Activated CD8-positive, alpha-beta memory T cell treated with anti-CD3 and anti-CD28 coated beads, Interleukin-2, amount 50 U/mL, for 4 hours (primary cell): ENCODE results near the gene ATG2B.
"Not testable (repeated sequence)": the region's sequence is repeated elsewhere in the genome, so short reads cannot be mapped to it uniquely, and the experiment has no call there.

Experiments used
- DNase-seq: peaks from one replicate; pipeline ENCODE4 v3.0.0-alpha.2; 2020

The ATG2B gene

DNA sequence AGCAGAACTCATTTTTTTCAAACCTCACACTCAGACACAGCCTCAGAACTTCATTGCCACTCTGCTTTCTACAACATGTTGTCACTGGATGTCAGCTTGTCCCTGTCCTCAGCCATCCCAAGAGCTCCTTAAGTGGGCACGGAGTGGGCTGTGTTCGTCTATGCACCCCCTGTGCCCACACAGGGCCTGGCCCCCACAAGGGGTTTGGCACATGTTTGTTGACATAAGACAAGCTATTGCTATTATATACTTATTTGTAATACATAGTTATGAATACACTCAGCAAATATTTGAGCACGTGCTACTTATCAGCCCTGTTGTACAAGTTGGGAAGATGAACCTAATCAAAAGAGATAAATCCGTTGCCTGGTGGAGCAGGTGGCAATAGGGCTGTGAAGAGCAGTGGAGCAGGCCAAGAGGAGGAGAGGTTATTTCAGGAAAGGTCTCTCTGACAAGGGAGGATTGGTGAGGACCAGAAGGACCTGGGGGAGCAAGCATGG is 111.4 kb downstream of the ATG2B start:
- no peak for DNase-seq

DNA sequence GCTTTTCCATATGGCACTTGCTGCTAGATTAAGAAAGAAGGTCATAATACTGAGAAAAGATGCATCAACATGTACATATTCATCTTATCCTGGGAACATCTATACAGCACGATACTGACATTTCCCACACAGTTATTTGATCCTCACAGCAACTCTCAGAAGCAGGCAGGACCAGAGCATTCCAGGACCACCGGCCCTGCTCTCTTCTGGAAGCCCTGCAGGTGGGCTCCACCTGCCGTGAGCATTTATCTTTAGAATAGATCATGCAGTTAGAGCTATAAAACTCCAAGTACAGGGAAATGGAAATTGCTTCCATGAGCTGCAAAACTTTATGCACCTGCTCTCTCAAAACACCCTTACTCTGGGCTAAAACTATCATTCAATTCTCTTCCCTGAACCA is 112.7 kb downstream of the ATG2B start:
- DNase-seq = no peak

DNA sequence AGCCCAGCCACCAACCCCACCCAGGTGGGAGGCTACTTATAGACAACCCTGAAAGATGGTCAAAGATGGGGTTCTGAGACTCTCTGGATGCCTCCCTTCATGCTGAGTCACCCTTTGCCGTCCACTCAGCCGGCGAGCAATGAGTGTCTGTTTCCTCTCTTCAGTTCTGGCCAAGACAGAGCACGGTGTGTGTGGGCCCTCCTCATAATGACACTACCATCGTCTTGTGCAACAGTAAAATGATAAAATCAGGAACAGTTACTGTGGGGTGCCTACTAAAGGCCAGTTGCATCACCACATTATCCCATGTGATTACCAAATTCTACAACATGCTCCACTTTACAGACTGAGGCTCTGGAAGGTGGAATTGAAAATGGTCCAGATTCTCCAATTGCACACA is 114.1 kb downstream of the ATG2B start:
- no peak for DNase-seq

DNA sequence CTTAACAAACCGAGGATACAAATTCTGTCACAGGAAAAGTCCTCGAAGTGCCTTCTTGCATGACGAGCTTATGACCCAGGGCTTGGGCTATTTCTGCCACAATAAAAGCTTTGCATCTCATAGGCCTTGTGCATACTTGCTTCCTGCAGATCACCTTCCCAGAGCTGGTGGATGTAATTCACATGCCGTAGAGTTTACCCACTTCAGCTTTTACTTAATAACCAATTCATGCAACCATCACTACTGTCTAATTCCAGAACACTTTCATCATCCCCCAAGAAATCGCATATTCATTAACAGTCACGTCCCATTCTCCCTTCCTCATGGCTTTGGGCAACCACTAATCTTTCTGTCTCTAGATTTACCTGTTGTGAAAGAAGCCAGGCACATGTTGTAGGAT is 116.1 kb downstream of the ATG2B start:
- DNase-seq = no peak

DNA sequence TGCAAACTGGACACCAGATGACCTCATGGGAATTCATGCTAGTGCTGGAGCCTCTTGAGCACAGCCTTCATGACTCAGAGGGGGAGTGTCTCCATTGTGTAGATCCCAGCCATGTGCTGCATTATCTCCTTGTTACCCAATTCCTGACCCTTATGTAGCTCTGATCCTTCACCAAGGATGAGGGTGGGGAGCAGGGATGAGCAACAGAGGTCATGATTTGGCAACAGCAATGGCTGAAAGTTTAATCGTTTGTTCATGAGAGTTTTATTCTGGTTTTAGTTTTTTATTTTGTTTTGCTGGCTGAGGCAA is 116.6 kb downstream of the ATG2B start:
- DNase-seq = no peak

DNA sequence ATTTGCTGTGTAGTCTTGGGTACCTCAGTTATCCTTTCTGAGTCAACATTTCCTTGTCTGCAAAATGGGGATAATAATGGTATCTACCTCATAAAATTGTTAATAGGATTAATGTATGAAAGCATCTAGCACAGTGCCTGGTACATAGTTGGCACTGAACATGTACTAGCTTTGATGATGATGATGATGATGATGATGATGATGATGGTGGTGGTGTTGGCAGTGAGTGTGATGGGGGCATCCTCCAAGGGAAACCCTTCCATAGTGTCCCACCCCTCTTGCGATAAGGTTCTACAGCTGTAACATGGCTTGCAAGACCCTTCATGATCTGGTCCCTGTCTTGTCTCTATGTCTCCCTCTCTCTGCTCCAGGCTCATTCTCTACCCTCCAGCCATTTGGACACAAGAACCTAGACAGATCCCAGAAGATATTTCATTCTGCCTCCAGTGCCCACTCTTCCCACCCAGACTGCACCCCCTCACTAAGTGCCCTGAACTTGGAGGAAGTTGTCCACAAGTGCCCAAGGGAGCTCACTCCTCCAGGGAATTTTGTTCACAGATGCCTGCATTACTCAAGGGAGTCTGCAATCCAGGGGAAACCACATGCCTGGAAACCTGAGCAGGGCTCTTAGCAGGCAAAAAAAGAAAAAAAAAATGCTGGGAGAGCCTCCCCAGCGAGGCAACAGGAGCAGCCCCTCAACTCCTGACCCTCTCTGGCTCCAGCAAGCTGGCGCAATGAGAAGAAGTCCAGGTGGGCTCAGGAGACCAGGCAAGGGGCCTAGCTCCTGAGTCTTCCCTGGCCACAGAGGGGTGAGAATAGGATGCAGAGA is 117.2 kb downstream of the ATG2B start:
- DNase-seq = no peak

DNA sequence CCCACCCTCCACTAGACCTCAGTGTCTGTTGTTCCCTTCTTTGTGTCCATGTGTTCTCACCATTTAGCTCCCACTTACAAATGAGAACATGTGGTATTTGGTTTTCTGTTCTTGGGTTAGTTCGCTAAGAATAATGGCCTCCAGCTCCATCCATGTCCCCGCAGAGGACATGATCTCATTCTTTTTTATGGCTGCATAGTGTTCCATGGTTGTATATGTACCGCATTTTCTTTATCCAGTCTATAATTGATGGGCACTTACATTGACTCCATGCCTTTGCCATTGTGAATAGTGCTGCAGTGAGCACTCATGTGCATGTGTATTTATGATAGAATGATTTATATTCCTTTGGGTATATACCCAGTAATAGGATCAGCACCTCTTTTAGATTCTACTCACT is 118.1 kb downstream of the ATG2B start:
- not testable (repeated sequence) for DNase-seq

DNA sequence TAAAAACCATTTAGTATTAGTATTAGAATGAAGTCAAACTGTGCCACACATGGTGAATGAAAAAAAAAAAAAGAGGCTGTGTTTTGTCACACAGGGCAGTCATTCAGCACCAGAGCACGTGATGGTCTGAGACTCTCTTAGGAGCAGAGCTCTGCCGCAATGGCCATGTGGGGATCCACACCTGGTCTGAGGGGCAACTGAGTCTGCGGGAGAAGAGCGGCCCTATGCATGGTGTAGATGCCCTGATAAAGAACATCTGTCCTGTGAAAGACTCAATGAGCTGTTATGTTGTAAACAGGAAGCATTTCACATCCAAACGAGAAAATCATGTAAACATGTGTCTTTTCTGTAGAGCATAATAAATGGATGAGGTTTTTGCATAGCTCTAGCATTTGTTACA is 119.4 kb downstream of the ATG2B start:
- DNase-seq = no peak

DNA sequence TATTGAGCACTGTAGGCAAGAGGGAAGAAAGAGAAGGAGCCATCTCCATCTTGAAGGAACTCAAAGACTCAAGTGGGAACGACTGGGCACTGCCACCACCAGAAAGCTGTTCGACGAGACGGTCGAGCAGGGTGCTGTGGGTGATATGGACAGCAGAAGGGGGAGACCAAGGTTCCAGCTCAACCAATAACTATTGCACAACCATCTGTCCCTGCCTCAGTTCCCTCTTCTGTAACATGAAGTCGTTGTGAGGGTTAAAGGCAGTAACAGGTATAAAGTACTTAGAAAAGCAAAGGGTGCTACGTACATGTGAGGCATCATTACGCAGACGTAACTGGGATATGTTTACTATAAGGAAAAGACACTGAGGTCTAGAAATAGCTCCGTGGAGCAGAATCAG is 121.0 kb downstream of the ATG2B start:
- DNase-seq = no peak

DNA sequence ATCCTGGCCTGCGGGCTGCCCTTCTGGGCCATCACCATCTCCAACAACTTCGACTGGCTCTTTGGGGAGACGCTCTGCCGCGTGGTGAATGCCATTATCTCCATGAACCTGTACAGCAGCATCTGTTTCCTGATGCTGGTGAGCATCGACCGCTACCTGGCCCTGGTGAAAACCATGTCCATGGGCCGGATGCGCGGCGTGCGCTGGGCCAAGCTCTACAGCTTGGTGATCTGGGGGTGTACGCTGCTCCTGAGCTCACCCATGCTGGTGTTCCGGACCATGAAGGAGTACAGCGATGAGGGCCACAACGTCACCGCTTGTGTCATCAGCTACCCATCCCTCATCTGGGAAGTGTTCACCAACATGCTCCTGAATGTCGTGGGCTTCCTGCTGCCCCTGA is 122.5 kb downstream of the ATG2B start:
- no peak for DNase-seq

DNA sequence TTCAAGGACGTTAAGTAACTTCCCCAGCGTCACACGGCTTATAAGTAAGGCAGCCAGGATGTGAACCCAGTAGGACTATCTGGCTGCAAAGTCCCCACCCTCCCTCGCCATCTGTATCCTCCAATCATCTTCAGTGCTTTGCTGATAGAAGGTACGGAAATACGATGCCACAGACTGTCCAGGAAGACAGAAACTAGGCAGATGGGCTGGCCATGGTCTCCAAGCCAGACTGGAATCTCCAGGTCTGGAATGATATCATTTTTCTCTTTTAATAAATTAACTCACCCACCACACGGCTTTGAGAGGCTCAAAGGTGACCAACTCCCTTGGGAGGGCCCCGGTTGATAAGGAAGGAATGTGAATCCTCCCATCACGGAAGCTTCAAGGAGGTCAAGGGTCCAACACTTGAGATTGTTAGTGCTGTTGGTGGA is 123.4 kb downstream of the ATG2B start:
- no peak for DNase-seq

DNA sequence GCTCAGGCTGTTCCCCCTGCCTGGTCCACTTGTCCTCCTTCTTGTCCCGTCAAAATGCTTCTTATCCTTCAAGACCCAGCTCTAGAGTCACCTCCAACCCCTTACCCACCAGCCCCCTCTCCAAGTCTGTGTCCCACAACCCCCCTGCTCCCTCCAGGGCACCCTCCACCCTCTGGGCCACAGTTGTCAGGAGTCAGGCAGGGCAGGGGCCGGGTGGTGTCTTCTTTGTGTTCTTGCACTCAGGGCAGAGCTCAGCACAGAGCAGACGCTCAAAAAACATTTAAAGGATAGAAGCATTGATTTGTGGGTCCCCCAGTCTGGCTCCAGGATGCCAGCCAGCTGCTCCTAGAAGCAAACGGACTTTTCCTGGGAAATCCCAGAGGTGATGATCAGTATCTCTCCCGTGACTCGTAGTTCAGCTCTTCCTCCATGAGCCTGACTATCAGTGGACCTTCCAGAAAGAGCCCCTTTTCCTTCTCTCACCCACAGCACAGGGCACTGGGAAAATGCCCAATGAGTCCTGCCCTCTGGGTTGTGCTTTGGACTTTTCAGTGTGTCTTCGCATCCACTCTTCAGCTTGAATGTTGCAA is 124.4 kb downstream of the ATG2B start:
- no peak for DNase-seq

DNA sequence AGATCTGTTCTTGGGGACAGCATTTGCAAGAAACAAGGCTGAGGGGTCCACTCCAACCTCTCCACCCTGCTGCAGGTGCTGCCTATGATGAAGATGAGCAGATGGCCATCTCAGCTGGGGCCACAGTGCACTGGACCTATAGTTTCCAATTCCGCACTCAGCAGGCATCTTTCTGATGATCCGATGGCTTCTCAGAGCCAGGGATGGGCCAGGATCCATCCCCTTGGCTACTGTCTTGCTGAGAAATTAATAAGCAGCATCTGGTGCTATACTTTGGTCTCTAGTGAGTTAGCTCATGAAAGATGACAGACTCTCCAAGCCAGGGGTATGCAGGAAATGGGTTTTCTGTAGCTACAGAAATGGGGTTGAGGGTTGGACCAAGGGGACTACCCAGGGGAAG is 125.5 kb downstream of the ATG2B start:
- no peak for DNase-seq

DNA sequence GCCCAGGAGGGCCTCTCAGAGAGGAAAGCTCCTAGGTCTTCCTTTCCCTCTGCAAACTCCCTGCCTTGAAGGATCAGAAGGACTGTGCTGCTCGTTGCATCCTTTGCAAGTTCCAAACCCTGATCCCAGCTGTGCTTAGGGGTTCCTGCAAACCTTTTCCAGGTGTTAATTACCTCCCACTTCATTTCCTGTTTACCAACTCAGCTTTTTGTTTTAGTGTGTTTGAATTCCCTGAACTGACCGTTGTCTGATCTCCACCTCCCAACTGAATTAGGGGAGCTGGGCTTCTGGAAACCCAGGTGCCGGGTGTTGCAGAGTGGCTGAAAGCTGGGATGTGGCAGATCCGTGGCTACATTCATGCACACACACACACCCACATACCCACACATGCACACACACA is 127.7 kb downstream of the ATG2B start:
- no peak for DNase-seq

DNA sequence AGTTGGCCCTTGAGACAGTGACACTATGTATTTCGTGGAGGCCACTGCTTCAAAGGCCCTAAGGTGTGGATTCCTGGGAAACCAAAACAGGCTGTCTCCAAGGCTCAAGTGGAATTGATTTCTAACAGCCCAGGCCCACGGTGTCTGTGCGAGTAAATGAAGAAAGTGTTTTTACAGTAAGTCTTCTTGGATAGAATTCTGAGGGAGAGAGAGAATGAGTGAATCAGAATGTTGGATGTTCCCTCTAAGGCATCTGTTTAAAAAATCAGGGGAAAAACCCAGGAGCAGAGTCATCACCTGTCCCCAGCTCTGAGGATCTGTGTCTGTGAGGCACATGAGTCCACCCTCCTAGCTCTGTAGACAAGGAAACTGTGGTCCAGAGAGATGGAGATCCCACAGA is 129.5 kb downstream of the ATG2B start:
- no peak for DNase-seq

DNA sequence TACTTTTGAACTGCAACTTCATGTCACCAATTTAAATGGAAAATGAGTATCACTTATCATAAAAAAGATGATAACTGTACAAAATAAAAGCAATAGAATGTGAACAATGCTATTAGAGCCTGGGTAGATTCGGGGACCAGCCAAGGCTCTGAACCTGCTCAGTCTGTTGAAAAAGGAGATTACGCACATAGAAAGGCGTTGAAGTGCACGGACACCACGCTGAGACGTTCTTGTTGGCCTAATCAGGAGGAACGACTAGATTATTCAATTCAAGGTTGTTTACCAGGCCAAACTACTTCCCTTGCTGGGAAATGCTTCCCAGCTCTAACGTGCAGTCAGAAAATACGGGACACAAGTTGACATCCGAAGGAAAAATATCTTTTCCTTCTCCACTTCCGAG is 130.6 kb downstream of the ATG2B start:
- no peak for DNase-seq

DNA sequence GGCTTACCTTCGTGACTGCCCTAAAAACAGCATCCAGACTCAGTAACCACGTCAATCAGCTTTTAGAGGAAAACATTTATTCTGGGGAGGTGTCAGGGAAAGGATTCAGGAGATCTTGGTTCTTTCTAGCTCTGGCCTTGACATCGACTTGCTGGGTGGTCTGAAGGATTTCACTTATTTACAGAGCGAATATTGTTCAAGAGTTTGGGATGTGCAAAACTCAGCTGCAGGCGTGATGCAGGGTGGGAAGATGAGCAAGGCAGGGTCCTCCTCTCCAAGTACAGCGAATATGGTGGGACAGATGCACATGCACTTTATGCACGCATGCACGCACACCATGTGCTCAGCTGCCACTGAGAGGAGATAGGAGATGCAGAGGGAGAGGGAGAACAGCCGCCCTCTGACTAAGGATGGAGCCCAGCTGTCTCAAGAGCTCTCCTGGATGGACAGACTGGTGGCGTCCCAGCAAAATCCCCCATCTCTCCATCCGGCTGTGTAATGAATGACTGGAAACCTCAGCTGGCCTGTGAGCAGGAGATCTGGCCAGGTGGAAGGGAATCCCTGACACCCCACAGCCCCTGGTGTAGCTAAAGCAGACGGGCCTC is 131.5 kb downstream of the ATG2B start:
- DNase-seq = no peak

DNA sequence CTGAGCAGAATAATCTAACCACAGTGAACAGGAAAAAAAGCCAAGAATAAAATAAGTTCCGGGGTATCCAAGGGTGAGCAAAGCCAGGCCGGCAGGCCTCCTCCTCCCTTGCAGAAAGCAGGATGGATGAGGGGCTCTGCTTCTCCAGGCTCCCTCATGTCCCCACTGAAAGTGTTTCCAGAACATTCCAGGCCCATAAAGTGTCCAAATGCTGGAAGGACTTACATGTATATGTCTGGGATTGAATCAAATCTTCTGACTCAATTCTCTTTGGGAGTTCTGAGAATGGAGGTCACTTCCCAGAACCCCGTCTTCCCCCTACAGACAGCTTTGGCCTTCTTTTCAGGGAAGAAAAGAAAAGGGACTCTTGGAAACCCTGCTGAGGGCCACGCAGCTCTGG is 132.1 kb downstream of the ATG2B start:
- DNase-seq = no peak

DNA sequence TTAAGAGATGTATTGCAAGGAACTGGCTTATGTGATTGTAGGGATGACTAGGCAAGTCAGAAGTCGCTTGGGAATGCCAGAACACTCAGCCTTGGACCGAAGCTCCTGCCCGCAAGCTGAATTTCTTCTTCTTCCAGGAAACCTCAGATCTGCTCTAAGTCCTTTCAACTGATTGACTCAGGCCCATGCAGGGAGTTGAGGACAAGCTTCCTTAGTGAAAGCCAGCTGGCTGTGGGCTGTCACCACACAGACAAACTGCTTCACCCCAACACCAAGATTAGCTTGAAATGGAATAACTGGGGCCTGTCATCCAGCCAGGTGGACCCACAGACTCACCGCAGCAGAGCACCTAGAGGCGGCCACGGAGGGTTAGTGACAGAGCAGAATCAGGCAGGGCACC is 133.8 kb downstream of the ATG2B start:
- no peak for DNase-seq
